Heart right ventricle (tissue), 16 donors: ENCODE results near the gene RGL1. TPM values are rescaled to one million over a fixed set of nuclear protein-coding genes. Genes with fewer than 3 reads are reported as not detected.
A peak's percentile ranks its signal among the peaks of the same experiment; 100 is the strongest.

Experiments used
- ATAC-seq, 8 donors: fragments of 200-7000 bp; cut with Tn5 transposase; one replicate each; pipeline ENCODE4 v1.9.1; 2020; ENCODE audit warnings: mild to moderate bottlenecking in 8 of 8, moderate library complexity in 8 of 8, moderate number of reproducible peaks in 1 of 8
- DNase-seq, 2 donors: peaks; one replicate each; pipeline ENCODE4 v3.0.0-alpha.2; 2020
- H3K27ac ChIP-seq, 10 donors: fragments of 200-600 bp; sonication (generic) in 2 of 10; one replicate each; pipeline versions ENCODE4 v1.5.0 to v1.8.0; 2020 to 2022; ENCODE audit warnings: mild to moderate bottlenecking in 3 of 10
- H3K27me3 ChIP-seq, 7 donors: fragments of 200-600 bp; one replicate each; pipeline ENCODE4 v1.8.0; 2021 to 2022; ENCODE audit warnings: mild to moderate bottlenecking in 2 of 7
- H3K36me3 ChIP-seq, 9 donors: fragments of 200-600 bp; sonication (generic) in 1 of 9; one replicate each; pipeline versions ENCODE4 v1.5.0 to v1.8.0; 2020 to 2022; ENCODE audit warnings: mild to moderate bottlenecking in 2 of 9
- H3K4me1 ChIP-seq, 9 donors: fragments of 200-600 bp; sonication (generic) in 1 of 9; one replicate each; pipeline versions ENCODE4 v1.5.0 to v1.8.0; 2020 to 2022; ENCODE audit warnings: mild to moderate bottlenecking in 4 of 9
- H3K4me3 ChIP-seq, 10 donors: fragments of 200-600 bp; sonication (generic) in 2 of 10; one replicate each; pipeline versions ENCODE4 v1.5.0 to v1.8.0; 2020 to 2022; ENCODE audit warnings: mild to moderate bottlenecking in 7 of 10, moderate library complexity in 2 of 10
- H3K9me3 ChIP-seq, 11 donors: fragments of 200-600 bp in 10 of 11; sonication (generic) in 2 of 11; one replicate each; pipeline versions ENCODE4 v1.5.0 to v1.8.0; 2013 to 2022; ENCODE audit warnings: mild to moderate bottlenecking in 2 of 11, control low read depth in 1 of 11, moderate library complexity in 1 of 11
- CTCF ChIP-seq, 9 donors: fragments of 200-600 bp; sonication (generic) in 2 of 9; IDR thresholded peaks; one replicate each; pipeline versions ENCODE4 v1.5.0 to v1.8.0; 2021 to 2022; ENCODE audit warnings: antibody characterized with exemption in 9 of 9, mild to moderate bottlenecking in 5 of 9, moderate library complexity in 1 of 9
- WGBS, 2 donors: extraction: QIAGEN DNeasy Blood & Tissue Kit; methylation state at CpG; one replicate each; pipeline ENCODE4 v1.1.7; 2013; ENCODE audit warnings: inconsistent platforms in 1 of 2; 5-methylcytosine and 5-hydroxymethylcytosine counted together
- intact Hi-C, 10 donors: fragments of 100-400 bp; cut with DNase I; formaldehyde crosslinking; loops; one replicate each; pipeline versions ENCODE4 v1.11.1 to v1.14.2; 2022
- polyA plus RNA-seq, 2 donors: library from polyadenylated mRNA; stranded (reverse); fragments of 200-250 nt; gene quantifications; one replicate each; pipeline ENCODE4 v1.2.3, GENCODE V29; 2013
- total RNA-seq, 10 donors: library from RNA; stranded (reverse); fragmentation: NEBNext Ultra II Directional in 3 of 10; extraction: Animal tissue kit (Norgen Biotek cat#: 25700) in 3 of 10; gene quantifications; one replicate each; pipeline versions ENCODE4 v1.2.1 to v1.2.4, GENCODE V29; 2021 to 2023
- donor health status: Arrhythmogenic right ventricular cardiomyopathy.
- donor health status: ischemic (EF 13 %, LVEDD 7.1; RV severe dilation, severe dysfunction).
- donor health status: healthy with polysubstance abuse.
- donor health status: DM: no; HTN: yes; CAD: no.
- donor health status: DM: no; HTN: no; CAD: no.
- donor health status: ischemic (EF 25% LVEDD 6.9; RV normal size, moderate dysfunction).
- donor health status: ischemic (EF 25% LVEDD 5.7; RV mildly dilated, moderate dysfunction).
- donor health status: healthy.
- donor health status: DM: yes; HTN: yes; CAD: no.
- donor health status: Ischemic cardiomyopathy.
- donor health status: ischemic (EF 35%, LVEDD 5.7; RV mildly dilated, moderate dysfunction).
- donor health status: nonischemic (EF 11% LVEDD 7.7; RV severe dilation, severe dysfunction).
- donor health status: DM: yes; HTN: yes; CAD: no.
- donor health status: PGD.
- donor health status: ischemic (EF 29% LVEDD 5.4; RV normal size, mild dysfunction).
- donor health status: nonischemic (EF 23%, LVEDD 6.1; RV moderate dilation, normal function).

Gene RGL1
- total and polyA plus RNA-seq, 12 donors: 3.8 to 33.4 (median 18.4) TPM

- H3K9me3 ChIP-seq: no peaks in the 10 kb centered on the region
- ATAC-seq (no peak), DNase-seq (no peak)
- peaks cover 0 to 60% (median 18%) of the 10 kb centered on the region in 9 donors for H3K4me1 ChIP-seq
- H3K27me3 ChIP-seq: no peaks in the 10 kb centered on the region
- H3K27ac ChIP-seq: peak overlapping the region in 2 of 10 donors; percentile 26 to 70
- TF ChIP-seq CTCF (IDR thresholded peaks at IDR 0.05): no peak
- H3K4me3 ChIP-seq: no peak overlapping the region
- H3K36me3 ChIP-seq: peaks cover 0 to 92% (median 55%) of the 10 kb centered on the region in 9 donors
- intact Hi-C loops: loop anchor here in 8 of 10 donors (5.0 to 10.0 kb wide), 4 partner anchors 38 to 263 kb away; partner anchors contain the start of genes APOBEC4 (in 1 of the 8) and RGL1 (in 1 of the 8)
These were observed 110.0 kb downstream of the RGL1 start for GRCh38 chr1:183914891-183915290.

- no peaks in the 10 kb centered on the region for H3K9me3 ChIP-seq
- DNase-seq: peak in 1 of 2 donors; percentile 84
- H3K36me3 ChIP-seq: peaks cover 0 to 94% (median 48%) of the 10 kb centered on the region in 9 donors
- no peaks in the 10 kb centered on the region for H3K27me3 ChIP-seq
- intact Hi-C loops: loop anchor here (1.0 to 10.0 kb wide), 7 partner anchors 39 to 264 kb away; partner anchors contain the start of genes APOBEC4 (in 1 of the 10) and RGL1 (in 1 of the 10)
- H3K4me1 ChIP-seq: peaks cover 0 to 51% (median 18%) of the 10 kb centered on the region in 9 donors
- TF ChIP-seq CTCF (IDR thresholded peaks at IDR 0.05): peak; percentile 74 to 94 (median 87)
- WGBS, 2 donors: 13 to 16% methylated on average over 10 of the region's 10 CpGs
- H3K4me3 ChIP-seq: no peak overlapping the region
- peak overlapping the region in 7 of 10 donors; percentile 10 to 70 (median 47) for H3K27ac ChIP-seq
- ATAC-seq: peak; percentile 81 to 88 (median 86)
These were observed 110.9 kb downstream of the RGL1 start for GRCh38 chr1:183915625-183916510.

GRCh38 chr1:183916574-183916973, 111.7 kb downstream of the RGL1 start:
- H3K4me1 ChIP-seq: peaks cover 0 to 45% (median 18%) of the 10 kb centered on the region in 9 donors
- intact Hi-C loops: loop anchor here (1.0 to 10.0 kb wide), 7 partner anchors 39 to 264 kb away; partner anchors contain the start of genes APOBEC4 (in 1 of the 10) and RGL1 (in 1 of the 10)
- TF ChIP-seq CTCF (IDR thresholded peaks at IDR 0.05): no peak
- ATAC-seq (no peak), DNase-seq (no peak)
- H3K27ac ChIP-seq: no peak overlapping the region
- no peaks in the 10 kb centered on the region for H3K27me3 ChIP-seq
- WGBS, 2 donors: 93 to 95% methylated on average over 8 of the region's 8 CpGs
- H3K9me3 ChIP-seq: no peaks in the 10 kb centered on the region
- no peak overlapping the region for H3K4me3 ChIP-seq
- H3K36me3 ChIP-seq: peaks cover 0 to 94% (median 44%) of the 10 kb centered on the region in 9 donors

- TF ChIP-seq CTCF (IDR thresholded peaks at IDR 0.05): no peak
- WGBS, 2 donors: 82 to 83% methylated on average over 6 of the region's 6 CpGs
- ATAC-seq (no peak), DNase-seq (no peak)
- Histone ChIP-seq H3K27me3 (no peaks in the 10 kb centered on the region), H3K9me3 (no peaks in the 10 kb centered on the region), H3K4me3 (no peak overlapping the region), H3K27ac (no peak overlapping the region), H3K36me3 (peaks cover 0 to 94% (median 44%) of the 10 kb centered on the region in 9 donors), H3K4me1 (peaks cover 0 to 28% (median 18%) of the 10 kb centered on the region in 9 donors)
- intact Hi-C loops: loop anchor here in 8 of 10 donors (5.0 to 10.0 kb wide), 4 partner anchors 41 to 266 kb away; partner anchors contain the start of genes APOBEC4 (in 1 of the 8) and RGL1 (in 1 of the 8)
These were observed 113.7 kb downstream of the RGL1 start for GRCh38 chr1:183918589-183918988.
